Effector CD4-positive, alpha-beta T cell (primary cell): ENCODE data around the gene PRKCB.
"Not testable (repeated sequence)": the region's sequence is repeated elsewhere in the genome, so short reads cannot be mapped to it uniquely, and the experiment has no call there.

Experiments used
- DNase-seq: peaks from one replicate; pipeline ENCODE4 v3.0.0-alpha.2; 2020

The PRKCB gene

GRCh38 chr16:23902748-23903414 lies 67.1 kb downstream of the PRKCB start:
- DNase-seq = no peak

GRCh38 chr16:23905027-23905426 lies 69.2 kb downstream of the PRKCB start:
- DNase-seq = no peak

GRCh38 chr16:23907457-23907902 lies 71.7 kb downstream of the PRKCB start:
- DNase-seq = no peak

GRCh38 chr16:23907903-23908302 lies 72.1 kb downstream of the PRKCB start:
- no peak for DNase-seq

GRCh38 chr16:23908790-23909189 lies 73.0 kb downstream of the PRKCB start:
- DNase-seq = no peak

- DNase-seq = no peak
Observed at GRCh38 chr16:23909792-23910418, 74.1 kb downstream of the PRKCB start.

GRCh38 chr16:23914946-23915530 lies 79.3 kb downstream of the PRKCB start:
- DNase-seq = no peak

- DNase-seq = not testable (repeated sequence)
Observed at GRCh38 chr16:23916552-23916951, 80.8 kb downstream of the PRKCB start.

GRCh38 chr16:23917621-23918020 lies 81.8 kb downstream of the PRKCB start:
- no peak for DNase-seq

- DNase-seq = no peak
Observed at GRCh38 chr16:23920446-23920845, 84.7 kb downstream of the PRKCB start.

GRCh38 chr16:23920899-23921298 lies 85.1 kb downstream of the PRKCB start:
- no peak for DNase-seq

- no peak for DNase-seq
Observed at GRCh38 chr16:23922406-23922805, 86.6 kb downstream of the PRKCB start.

GRCh38 chr16:23924128-23924527 lies 88.3 kb downstream of the PRKCB start:
- DNase-seq = no peak

GRCh38 chr16:23927796-23928195 lies 92.0 kb downstream of the PRKCB start:
- no peak for DNase-seq

- no peak for DNase-seq
Observed at GRCh38 chr16:23929237-23929636, 93.5 kb downstream of the PRKCB start.

GRCh38 chr16:23929856-23930255 lies 94.1 kb downstream of the PRKCB start:
- DNase-seq = no peak

- no peak for DNase-seq
Observed at GRCh38 chr16:23930791-23931190, 95.0 kb downstream of the PRKCB start.

GRCh38 chr16:23931199-23931598 lies 95.4 kb downstream of the PRKCB start:
- no peak for DNase-seq

- DNase-seq = not testable (repeated sequence)
Observed at GRCh38 chr16:23933650-23934049, 97.9 kb downstream of the PRKCB start.

GRCh38 chr16:23934610-23935236 lies 98.9 kb downstream of the PRKCB start:
- DNase-seq = no peak

GRCh38 chr16:23940111-23940510 lies 104.3 kb downstream of the PRKCB start:
- DNase-seq = no peak

- no peak for DNase-seq
Observed at GRCh38 chr16:23941025-23941424, 105.2 kb downstream of the PRKCB start.

GRCh38 chr16:23941963-23942564 lies 106.3 kb downstream of the PRKCB start:
- DNase-seq = no peak
